CD4-positive, alpha-beta T cell treated with Interleukin-4 for 1 hour (primary cell): ENCODE measurements around the gene SYNE3.

Experiments used
- DNase-seq, 2 donors: peaks; one replicate each; pipeline ENCODE4 v3.0.0-alpha.2; 2020 to 2022

SYNE3 gene

GRCh38 chr14:95504135-95505029 lies 12.1 kb downstream of the SYNE3 start:
- DNase-seq: no peak

- no peak for DNase-seq
Observed at GRCh38 chr14:95503365-95504134, 12.9 kb downstream of the SYNE3 start.

- no peak for DNase-seq
Observed at GRCh38 chr14:95502381-95502950, 14.0 kb downstream of the SYNE3 start.

- no peak for DNase-seq
Observed at GRCh38 chr14:95500772-95501401, 15.6 kb downstream of the SYNE3 start.

- no peak for DNase-seq
Observed at GRCh38 chr14:95500201-95500681, 16.2 kb downstream of the SYNE3 start.

GRCh38 chr14:95499354-95499750 lies 17.1 kb downstream of the SYNE3 start:
- DNase-seq: no peak

- DNase-seq: no peak
Observed at GRCh38 chr14:95498622-95499353, 17.7 kb downstream of the SYNE3 start.

DNA sequence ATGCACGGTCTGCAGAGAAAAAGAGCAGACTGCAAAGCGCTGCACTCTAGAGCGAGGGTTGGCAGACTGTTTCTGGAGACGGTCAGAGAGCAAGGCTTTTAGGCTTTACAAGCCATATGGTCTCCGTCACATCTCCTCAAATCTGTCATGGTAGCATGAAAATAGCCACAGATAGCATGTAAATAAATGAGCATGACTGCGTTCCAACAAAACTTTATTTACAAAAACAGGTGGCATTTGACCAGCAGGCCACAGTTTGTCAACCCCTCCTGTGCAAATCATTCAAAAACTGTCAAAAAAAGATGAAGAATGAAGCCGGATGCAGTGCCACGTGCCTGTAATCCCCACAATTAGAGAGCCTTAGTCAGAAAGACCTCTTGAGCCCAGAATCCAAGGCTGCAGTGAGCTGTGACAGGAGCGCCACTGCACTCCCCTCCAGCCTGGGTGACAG lies 18.9 kb downstream of the SYNE3 start:
- no peak for DNase-seq

GRCh38 chr14:95496690-95497259 lies 19.7 kb downstream of the SYNE3 start:
- no peak for DNase-seq

DNA sequence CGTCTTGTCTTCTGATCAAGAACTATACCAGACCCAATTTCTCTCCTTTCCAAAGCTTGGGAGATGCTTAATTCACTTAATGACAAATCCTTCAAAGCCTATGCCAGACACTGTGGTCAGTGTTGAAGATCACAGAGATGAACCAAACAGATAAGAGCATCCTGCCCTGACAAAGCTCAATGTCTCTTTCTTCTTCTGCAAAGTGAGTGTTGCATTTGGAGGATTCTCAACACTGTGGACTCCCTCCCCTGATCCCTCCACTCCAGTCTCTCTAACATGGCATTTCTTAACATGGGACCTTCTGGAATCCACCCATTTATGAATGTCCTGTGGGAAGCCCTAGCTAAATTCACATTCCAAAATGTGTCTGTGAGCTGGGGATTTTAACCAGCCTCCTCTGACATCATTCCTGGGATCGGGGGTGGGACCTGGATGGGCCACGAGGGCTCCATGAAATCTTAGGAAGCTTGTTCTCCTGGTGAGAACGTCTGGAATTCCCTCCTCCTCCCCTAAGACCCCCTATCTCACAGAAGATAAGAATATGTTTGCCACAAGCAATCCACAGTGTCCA lies 20.3 kb downstream of the SYNE3 start:
- peak in 1 of 2 donors; percentile 32 for DNase-seq

- peak; percentile 32 to 71 for DNase-seq
Observed at GRCh38 chr14:95495538-95496025, 20.9 kb downstream of the SYNE3 start.

GRCh38 chr14:95495076-95495475 lies 21.4 kb downstream of the SYNE3 start:
- no peak for DNase-seq

DNA sequence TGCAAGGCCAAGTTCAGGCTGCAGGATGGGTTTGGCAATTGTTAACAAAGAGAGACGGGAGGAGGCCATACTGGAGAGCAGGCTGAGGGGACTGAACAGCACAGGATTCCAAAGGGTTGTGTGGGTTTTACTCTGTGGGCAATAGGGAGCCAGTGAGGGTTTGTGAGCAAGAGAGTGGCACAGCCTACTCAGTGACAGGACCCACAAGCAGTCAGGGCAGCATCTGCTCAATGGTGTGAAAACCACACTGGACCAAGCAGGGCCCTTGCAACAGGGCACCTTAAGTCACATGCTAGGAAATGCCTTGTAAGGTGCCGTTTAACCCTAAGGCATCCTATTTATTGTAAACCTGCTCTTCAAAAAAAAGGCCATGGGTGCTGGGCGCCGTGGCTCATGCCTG lies 22.0 kb downstream of the SYNE3 start:
- no peak for DNase-seq

DNA sequence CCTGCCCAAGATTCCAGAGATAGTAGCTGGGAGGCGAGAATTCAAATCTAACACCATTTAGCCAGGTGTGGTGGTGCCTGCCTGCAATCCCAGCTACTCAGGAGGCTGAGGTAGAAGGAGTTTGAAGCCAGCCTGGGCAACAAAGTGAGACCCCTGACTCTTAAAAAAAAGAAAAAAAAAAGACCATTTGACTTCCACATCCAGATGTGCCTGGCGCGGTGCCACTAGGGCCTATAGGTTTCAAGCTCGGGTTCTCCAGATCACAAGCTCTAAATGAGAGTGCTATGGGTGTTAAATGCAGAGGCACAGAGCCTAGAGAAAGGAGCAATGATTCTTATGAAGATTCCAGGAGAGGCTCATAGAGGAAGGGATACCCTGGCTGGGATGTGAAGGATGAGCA lies 22.5 kb downstream of the SYNE3 start:
- no peak for DNase-seq

- no peak for DNase-seq
Observed at GRCh38 chr14:95493503-95493902, 22.9 kb downstream of the SYNE3 start.

- no peak for DNase-seq
Observed at GRCh38 chr14:95491936-95492608, 24.4 kb downstream of the SYNE3 start.

GRCh38 chr14:95490727-95491451 lies 25.6 kb downstream of the SYNE3 start:
- DNase-seq: no peak

GRCh38 chr14:95490138-95490509 lies 26.3 kb downstream of the SYNE3 start:
- DNase-seq: no peak

- no peak for DNase-seq
Observed at GRCh38 chr14:95489214-95490137, 27.0 kb downstream of the SYNE3 start.
